ENCODE measurements around the gene FHIP1A.

FHIP1A gene

DNA sequence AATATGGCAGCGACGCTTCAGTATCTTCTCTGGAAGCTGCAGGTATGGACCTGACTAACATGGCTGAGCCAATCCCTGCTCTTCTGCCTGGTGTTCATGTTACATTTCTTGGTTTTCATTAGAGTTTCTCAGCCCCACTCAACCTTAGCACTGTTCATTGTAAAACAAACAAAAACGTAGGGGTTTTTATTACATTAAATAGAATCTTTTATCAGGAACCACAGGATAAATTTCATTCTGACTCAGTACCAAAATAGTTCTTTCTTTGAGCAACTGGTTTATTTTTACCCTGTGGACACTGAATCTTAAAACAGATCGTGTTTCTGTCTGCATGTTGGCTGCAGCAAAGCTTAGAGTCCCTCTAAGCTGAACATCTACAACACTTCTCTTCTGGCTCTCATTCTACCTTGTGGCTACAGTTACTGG lies 27.1 kb downstream of the FHIP1A start:
- no peak overlapping the region for H3K4me3 ChIP-seq (replicated peaks; ENCODE audit: low read depth, low read length)
- no peak for DNase-seq (ENCODE audit: extremely low read depth, low read depth)
- TF ChIP-seq, protein P1, sequence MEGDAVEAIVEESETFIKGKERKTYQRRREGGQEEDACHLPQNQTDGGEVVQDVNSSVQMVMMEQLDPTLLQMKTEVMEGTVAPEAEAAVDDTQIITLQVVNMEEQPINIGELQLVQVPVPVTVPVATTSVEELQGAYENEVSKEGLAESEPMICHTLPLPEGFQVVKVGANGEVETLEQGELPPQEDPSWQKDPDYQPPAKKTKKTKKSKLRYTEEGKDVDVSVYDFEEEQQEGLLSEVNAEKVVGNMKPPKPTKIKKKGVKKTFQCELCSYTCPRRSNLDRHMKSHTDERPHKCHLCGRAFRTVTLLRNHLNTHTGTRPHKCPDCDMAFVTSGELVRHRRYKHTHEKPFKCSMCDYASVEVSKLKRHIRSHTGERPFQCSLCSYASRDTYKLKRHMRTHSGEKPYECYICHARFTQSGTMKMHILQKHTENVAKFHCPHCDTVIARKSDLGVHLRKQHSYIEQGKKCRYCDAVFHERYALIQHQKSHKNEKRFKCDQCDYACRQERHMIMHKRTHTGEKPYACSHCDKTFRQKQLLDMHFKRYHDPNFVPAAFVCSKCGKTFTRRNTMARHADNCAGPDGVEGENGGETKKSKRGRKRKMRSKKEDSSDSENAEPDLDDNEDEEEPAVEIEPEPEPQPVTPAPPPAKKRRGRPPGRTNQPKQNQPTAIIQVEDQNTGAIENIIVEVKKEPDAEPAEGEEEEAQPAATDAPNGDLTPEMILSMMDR (IDR thresholded peaks at IDR 0.05; ENCODE audit: low read depth, low read length, missing control alignments), result no peak

DNA sequence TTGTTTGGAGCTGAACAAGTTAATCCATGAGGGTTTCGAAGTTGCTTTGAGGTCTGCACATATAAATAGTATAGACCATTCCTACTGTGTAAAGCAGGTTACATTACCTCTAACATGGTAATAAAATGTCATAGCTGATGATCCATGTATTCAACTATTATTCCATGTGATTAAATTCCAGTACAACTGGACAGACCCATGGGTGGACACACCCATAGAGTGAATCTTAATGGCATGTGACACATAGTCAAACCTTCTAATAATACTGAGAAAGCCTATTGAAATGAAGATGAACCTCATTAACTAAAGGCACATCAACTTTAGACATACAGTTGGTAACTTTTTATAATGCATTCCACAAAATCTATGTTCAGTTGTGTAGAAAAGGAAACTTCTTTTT lies 28.5 kb downstream of the FHIP1A start:
- H3K4me3 ChIP-seq (replicated peaks; ENCODE audit: low read depth, low read length), result no peak overlapping the region
- TF ChIP-seq, protein P1 (IDR thresholded peaks at IDR 0.05; ENCODE audit: low read depth, low read length, missing control alignments), result no peak
- no peak for DNase-seq (ENCODE audit: extremely low read depth, low read depth)

- no peak overlapping the region for H3K4me3 ChIP-seq (replicated peaks; ENCODE audit: low read depth, low read length)
- DNase-seq (ENCODE audit: extremely low read depth, low read depth), result no peak
- TF ChIP-seq, protein P1 (IDR thresholded peaks at IDR 0.05; ENCODE audit: low read depth, low read length, missing control alignments), result no peak
These were observed 29.2 kb downstream of the FHIP1A start for GRCh38 chr4:151438154-151438553.

DNA sequence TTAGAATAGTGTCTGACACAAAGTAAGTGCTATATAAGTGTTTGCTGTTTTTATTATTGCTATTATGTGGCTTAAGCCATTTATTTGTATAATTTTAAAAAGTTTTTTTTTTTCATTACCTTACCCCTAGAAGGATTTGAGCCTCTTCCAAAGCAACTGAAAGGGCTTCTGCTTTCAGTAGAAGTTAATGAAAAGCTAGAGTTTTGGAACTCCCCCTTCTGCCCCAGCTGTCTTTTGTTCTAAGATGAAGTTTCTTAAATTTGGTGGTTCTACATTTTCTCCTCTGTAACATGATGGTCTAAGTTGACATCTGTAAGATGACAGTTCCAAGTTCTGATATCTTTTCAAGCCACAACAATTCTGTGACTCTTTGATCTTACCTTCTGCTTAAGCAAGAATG lies 30.3 kb downstream of the FHIP1A start:
- H3K4me3 ChIP-seq (replicated peaks; ENCODE audit: low read depth, low read length), result no peak overlapping the region
- TF ChIP-seq, protein P1 (IDR thresholded peaks at IDR 0.05; ENCODE audit: low read depth, low read length, missing control alignments), result no peak

DNA sequence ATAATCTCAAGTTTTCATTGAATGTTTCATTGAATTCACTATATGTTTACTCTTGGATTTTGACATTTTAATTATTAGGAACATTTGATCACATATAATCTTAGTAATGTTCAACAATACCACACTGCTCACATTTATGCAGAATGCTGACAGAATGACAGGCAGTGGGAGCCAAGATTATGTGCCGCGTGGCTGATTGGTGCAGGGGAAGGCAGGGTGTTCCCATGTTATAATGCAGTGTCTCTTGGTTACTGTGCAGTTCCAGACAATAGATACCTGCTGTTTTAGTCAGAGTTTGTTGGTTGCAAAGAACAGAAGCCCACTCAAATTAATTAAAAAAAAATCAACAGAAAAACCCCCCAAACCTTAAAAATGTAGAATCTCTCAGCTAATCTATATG lies 33.0 kb downstream of the FHIP1A start:
- TF ChIP-seq, protein P1 (IDR thresholded peaks at IDR 0.05; ENCODE audit: low read depth, low read length, missing control alignments), result no peak
- DNase-seq (ENCODE audit: extremely low read depth, low read depth), result no peak

More for the DNA sequence above, 30.3 kb downstream of the FHIP1A start:
- DNase-seq (ENCODE audit: extremely low read depth, low read depth), result no peak

DNA sequence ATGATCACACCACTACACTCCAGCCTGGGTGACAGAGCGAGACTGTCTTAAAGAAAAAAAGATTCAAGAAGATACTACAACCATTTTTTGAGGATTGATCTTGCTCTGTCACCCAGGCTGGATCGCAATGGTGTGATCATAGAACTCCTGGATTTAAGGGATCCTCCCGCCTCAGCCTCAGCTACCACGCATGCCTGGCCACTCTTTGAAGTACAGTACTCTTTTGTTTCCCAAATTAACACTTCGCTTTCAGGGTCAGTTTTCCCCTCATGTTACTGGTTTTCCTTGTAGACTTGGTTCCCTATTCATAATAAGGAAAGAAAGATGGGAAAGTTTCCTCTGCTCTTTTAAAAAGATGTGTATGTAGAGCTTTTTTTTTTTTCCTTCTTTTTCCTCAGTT lies 34.3 kb downstream of the FHIP1A start:
- H3K4me3 ChIP-seq (replicated peaks; ENCODE audit: low read depth, low read length), result no peak overlapping the region
- DNase-seq (ENCODE audit: extremely low read depth, low read depth), result no peak
- TF ChIP-seq, protein P1 (IDR thresholded peaks at IDR 0.05; ENCODE audit: low read depth, low read length, missing control alignments), result no peak

More for the DNA sequence above, 33.0 kb downstream of the FHIP1A start:
- no peak overlapping the region for H3K4me3 ChIP-seq (replicated peaks; ENCODE audit: low read depth, low read length)

DNA sequence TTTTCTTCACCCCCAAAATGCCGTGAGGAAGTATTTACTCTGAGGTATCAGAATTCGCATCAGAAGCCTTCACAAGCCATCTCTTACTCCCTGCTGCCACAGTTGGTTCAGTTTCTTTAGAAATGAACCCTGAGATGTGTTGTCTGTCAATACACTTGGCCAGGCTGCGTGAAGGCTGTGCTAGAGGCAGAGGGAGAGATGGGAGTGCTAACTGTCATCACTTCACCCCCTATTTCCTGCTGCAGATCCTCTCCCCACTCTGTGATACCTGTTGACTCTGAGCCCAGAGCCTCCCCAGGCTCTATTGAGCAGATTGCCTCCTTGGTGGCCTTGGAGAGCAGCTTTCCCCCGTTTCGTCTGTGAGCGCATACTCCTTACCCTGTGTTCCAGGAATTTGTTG lies 34.8 kb downstream of the FHIP1A start:
- H3K4me3 ChIP-seq (replicated peaks; ENCODE audit: low read depth, low read length), result no peak overlapping the region
- DNase-seq (ENCODE audit: extremely low read depth, low read depth), result no peak
- TF ChIP-seq, protein P1 (IDR thresholded peaks at IDR 0.05; ENCODE audit: low read depth, low read length, missing control alignments), result no peak

Data from HFF-Myc (cell line).